ENCODE data around the gene RANBP9.

RANBP9 gene

GRCh38 chr6:13593103-13593502 lies 118.5 kb downstream of the RANBP9 start:
- no peak for DNase-seq

GRCh38 chr6:13591205-13591921 lies 120.3 kb downstream of the RANBP9 start:
- no peak for DNase-seq

GRCh38 chr6:13590574-13591153 lies 121.0 kb downstream of the RANBP9 start:
- no peak for DNase-seq

- no peak for DNase-seq
Measured at GRCh38 chr6:13589801-13590200, 121.8 kb downstream of the RANBP9 start.

GRCh38 chr6:13586603-13587542 lies 124.8 kb downstream of the RANBP9 start:
- DNase-seq: no peak

- DNase-seq: no peak
Measured at GRCh38 chr6:13581700-13582229, 129.9 kb downstream of the RANBP9 start.

GRCh38 chr6:13579911-13580310 lies 131.7 kb downstream of the RANBP9 start:
- no peak for DNase-seq

- no peak for DNase-seq
Measured at GRCh38 chr6:13577926-13578325, 133.7 kb downstream of the RANBP9 start.

- DNase-seq: no peak
Measured at GRCh38 chr6:13576017-13576416, 135.6 kb downstream of the RANBP9 start.

GRCh38 chr6:13575377-13575775 lies 136.3 kb downstream of the RANBP9 start:
- DNase-seq: no peak

GRCh38 chr6:13574571-13575376 lies 136.9 kb downstream of the RANBP9 start, which contains the start of gene SIRT5:
SIRT5 (plus strand) TSS chr6:13574601; CDS start chr6:13584111, 9,510 bp downstream.
- DNase-seq: peak; percentile 83

GRCh38 chr6:13574149-13574570 lies 137.5 kb downstream of the RANBP9 start:
- peak; percentile 91 for DNase-seq

GRCh38 chr6:13573669-13574110 lies 137.9 kb downstream of the RANBP9 start:
- DNase-seq: no peak

- DNase-seq: no peak
Measured at GRCh38 chr6:13572951-13573654, 138.5 kb downstream of the RANBP9 start.

GRCh38 chr6:13572240-13572639 lies 139.4 kb downstream of the RANBP9 start:
- no peak for DNase-seq
